ENCODE measurements around the gene MACF1.
"Not testable (repeated sequence)": the region's sequence is repeated elsewhere in the genome, so short reads cannot be mapped to it uniquely, and the experiment has no call there.

MACF1 gene

DNA sequence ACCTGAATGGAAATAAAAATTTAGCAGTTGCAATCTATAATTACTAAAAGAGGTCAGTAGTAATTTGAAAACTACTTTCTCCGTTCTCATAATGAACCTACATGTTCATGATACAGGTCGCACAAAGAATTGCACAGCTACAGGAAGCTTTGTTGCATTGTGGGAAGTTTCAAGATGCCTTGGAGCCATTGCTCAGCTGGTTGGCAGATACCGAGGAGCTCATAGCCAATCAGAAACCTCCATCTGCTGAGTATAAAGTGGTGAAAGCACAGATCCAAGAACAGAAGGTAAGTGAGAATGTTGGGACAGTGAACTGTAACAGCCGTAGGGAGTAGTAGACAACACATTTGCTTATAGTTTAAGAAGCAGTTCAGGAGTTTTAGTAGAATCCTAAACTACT, 218.1 kb downstream of the MACF1 start:
- DNase-seq (ENCODE audit: low spot score): no peak

DNA sequence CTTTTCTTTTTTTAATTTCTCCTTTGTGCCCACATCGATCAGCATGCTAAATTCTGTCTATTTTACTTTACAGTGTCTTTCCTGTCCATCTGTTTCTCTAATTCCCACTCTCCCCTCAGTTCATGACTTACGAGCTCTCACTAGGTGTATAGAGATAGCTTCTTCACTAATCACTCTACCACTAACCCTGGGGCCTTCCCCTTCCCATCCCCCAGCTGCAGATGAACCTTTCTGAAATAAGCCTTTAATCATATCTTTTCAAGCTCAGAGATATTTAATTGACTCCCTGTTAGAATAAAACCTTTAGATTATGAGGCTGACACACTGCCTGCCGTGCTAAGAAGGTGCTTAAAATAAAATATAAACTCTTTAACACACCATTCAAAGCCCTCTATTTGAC, 220.7 kb downstream of the MACF1 start:
- DNase-seq (ENCODE audit: low spot score): no peak

- no peak for DNase-seq (ENCODE audit: low spot score)
These were observed 221.1 kb downstream of the MACF1 start for GRCh38 chr1:39425634-39426033.

DNA sequence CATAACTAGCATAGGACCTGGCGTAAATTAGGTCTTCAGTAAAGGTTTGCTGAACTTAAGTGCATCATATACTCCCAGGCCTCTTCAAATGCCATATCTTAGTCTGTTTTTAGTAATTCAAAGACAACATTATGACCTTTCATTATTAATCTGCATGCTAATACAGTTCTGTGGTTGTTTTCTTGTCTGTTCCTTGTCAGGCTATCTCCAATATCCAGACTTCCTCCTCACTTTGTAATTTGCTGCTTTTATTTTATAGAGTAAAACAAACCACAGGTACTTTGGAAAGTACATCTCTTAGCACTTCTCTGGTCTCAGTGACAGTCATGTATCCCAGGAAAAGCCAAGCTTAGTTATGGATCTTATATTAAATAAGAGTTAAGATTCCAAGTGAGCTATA, 221.9 kb downstream of the MACF1 start:
- no peak for DNase-seq (ENCODE audit: low spot score)

DNA sequence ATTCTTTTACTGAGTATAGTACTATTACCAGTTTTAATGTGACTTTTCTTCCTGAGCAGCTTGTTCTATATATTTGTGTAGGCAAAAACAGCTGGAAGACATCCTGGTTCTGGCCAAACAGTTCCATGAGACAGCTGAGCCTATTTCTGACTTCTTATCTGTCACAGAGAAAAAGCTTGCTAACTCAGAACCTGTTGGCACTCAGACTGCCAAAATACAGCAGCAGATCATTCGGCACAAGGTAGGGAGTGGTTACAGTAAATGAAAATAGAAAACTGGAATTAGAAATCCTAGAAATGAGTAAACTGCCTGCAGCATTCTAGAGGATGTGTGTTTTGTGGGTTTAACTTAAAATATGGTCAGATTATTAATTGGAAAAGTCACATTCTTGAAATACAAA, 222.9 kb downstream of the MACF1 start:
- no peak for DNase-seq (ENCODE audit: low spot score)

GRCh38 chr1:39427912-39428311, 223.4 kb downstream of the MACF1 start:
- no peak for DNase-seq (ENCODE audit: low spot score)

DNA sequence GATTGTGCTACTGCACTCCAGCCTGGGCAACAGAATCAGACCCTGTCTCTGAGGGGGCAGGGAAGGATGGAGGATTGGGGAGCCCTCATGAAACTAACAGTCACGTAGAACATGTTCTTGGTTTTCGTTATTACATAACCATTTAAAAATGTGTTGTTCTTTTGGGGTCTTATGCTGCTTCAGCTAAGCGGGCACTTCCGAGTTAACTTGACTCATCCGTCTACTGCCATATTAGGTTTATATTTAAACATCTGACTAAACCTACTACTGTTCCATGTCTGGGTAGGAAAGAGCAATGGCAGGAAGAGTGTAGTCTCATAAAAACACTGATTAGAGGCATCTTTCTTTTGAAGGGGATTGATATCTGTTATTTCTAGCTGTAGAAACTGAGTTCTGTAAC, 227.4 kb downstream of the MACF1 start:
- DNase-seq (ENCODE audit: low spot score): no peak

DNA sequence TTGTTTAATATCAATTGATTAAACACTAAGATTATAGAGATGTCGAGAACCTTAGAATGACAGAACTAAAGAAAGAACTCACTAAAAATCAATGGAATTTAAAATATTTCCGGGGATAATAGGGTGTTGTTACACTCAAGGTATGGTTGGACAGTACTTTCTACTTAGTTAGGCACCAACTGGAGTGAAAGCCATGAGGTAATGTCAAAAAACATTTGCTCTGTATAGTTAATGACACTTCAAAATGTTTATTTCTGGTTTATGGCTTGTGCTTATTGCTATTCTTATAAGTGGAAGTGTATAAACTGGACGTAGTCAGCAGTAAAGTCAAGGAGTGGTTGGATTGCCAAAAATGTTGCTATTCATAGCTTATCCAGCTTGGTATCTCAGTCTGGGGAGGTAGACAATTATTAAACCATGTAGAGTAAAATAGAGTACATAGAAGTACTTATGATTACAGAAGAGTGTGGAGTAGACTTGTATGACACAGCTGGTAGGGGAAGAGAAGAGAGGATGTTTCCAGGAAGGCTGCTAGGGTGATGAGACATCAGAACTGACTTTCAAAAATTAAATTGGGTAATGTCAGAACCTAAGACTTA, 230.4 kb downstream of the MACF1 start:
- DNase-seq (ENCODE audit: low spot score): no peak

- DNase-seq (ENCODE audit: low spot score): no peak
These were observed 231.1 kb downstream of the MACF1 start for GRCh38 chr1:39435597-39435996.

GRCh38 chr1:39436842-39437241, 232.3 kb downstream of the MACF1 start:
- no peak for DNase-seq (ENCODE audit: low spot score)

DNA sequence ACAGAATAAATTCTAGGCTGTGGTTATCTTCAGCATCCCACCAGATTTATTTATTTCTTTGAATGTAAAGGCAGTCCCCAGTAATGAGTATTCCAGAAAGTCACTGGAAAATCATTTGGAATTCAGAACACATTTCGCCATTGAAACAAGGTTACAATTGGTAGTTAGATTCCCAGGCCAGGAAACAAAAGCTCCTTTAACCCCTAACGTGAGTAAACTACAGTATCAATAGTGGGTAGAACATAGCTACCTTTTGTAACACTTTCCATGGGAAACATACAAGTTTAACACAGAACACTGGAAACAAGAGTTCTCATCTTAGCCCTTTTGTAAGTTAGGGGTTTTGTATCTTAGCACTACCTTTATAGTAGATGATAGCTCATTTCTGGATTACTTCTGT, 233.5 kb downstream of the MACF1 start:
- DNase-seq (ENCODE audit: low spot score): no peak

GRCh38 chr1:39440856-39441255, 236.4 kb downstream of the MACF1 start:
- DNase-seq (ENCODE audit: low spot score): no peak

DNA sequence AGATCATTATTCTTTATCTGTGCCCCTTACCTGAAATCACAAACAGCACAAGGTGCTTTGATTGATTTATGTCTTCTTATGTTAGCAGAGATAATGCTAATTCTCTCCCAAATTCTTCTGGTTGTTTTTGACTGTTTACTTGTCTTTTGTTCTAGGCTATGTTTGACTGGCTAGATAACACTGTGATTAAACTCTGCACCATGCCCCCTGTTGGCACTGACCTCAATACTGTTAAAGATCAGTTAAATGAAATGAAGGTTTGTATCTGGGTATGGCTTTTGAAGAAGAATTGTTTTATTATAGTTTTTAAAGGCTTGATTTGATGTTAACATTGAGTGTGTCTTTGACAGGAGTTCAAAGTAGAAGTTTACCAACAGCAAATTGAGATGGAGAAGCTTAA, 237.3 kb downstream of the MACF1 start:
- DNase-seq (ENCODE audit: low spot score): no peak

- no peak for DNase-seq (ENCODE audit: low spot score)
These were observed 241.1 kb downstream of the MACF1 start for GRCh38 chr1:39445573-39445972.

DNA sequence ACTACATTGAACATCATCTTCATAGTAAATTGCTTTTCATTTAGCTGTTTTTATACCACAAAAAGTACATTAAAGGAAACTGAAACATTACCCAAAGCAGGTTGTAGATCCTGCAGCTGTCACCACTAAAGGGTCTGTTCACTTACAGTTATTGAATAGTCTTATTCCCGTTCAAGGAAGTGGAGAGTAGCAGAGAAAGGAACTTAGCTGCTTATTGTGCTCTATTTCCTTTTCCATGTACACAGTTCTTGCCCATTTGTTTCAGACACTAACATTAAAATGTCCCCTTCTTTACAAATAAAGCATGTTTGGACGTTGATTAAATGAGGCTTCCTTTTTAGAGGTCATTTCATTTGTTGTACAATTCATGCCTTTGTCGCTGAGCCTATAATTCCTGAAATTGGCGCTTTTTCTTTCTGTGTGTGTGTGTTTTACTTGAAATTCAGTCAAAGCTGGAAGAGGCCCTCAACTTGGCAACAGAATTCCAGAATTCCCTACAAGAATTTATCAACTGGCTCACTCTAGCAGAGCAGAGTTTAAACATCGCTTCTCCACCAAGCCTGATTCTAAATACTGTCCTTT, 242.6 kb downstream of the MACF1 start:
- DNase-seq (ENCODE audit: low spot score): no peak

DNA sequence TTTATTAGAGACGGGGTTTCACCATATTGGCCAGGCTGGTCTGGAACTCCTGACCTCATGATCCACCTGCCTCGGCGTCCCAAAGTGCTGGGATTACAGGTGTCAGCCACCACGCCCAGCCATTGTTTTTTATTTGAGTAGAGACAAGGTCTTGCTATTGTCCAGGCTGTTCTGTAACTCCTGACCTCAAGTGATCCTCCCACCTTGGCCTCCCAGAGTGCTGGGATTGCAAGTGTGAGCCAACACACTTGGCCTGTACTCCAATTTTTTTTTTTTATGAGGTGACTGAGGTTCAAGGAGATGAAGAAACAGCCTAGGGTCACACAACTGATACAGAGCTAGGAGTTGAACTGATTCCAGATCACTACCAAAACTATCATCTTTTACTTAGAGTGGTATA, 245.5 kb downstream of the MACF1 start:
- not testable (repeated sequence) for DNase-seq (ENCODE audit: low spot score)

GRCh38 chr1:39450956-39451606, 246.6 kb downstream of the MACF1 start:
- DNase-seq (ENCODE audit: low spot score): no peak

DNA sequence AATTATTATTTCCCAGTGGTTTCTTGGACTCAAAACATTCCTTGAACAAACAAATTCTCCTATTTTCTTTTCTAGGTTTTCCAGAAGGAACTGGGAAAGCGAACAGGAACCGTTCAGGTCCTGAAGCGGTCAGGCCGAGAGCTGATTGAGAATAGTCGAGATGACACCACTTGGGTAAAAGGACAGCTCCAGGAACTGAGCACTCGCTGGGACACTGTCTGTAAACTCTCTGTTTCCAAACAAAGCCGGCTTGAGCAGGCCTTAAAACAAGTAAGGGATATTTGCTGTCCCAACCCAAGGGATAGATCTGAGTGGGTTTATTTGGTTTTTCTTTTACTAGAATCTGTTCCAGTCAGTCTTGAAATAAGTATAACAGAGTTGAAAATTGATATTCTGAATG, 247.6 kb downstream of the MACF1 start:
- peak; percentile 54 for DNase-seq (ENCODE audit: low spot score)

DNA sequence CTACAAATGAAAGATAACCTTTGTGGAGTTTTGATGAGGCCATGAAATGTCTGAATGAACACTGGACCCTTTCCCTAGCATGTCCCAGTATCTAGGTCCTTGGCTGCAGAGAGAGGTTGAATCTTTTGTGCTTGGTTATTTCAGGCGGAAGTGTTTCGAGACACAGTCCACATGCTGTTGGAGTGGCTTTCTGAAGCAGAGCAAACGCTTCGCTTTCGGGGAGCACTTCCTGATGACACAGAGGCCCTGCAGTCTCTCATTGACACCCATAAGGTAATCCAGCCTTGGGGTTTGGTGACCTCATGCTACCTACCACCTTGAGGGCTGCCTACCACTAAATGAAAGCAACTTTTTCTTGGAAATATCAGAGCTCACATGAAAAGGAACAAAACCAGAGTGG, 248.0 kb downstream of the MACF1 start:
- DNase-seq (ENCODE audit: low spot score): no peak

DNA sequence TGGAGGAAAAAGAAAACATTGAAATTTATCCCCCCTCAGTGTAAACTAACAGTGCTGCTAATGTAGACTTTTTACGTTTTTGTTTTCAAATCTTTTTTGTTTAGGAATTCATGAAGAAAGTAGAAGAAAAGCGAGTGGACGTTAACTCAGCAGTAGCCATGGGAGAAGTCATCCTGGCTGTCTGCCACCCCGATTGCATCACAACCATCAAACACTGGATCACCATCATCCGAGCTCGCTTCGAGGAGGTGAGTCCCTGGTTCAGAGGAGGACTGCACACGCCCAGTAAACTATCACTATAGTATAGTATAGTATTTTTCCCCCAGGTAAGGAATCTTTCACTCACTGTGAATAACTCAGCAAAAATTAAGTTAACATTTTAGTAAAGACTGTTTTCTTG, 249.1 kb downstream of the MACF1 start:
- DNase-seq (ENCODE audit: low spot score): no peak

DNA sequence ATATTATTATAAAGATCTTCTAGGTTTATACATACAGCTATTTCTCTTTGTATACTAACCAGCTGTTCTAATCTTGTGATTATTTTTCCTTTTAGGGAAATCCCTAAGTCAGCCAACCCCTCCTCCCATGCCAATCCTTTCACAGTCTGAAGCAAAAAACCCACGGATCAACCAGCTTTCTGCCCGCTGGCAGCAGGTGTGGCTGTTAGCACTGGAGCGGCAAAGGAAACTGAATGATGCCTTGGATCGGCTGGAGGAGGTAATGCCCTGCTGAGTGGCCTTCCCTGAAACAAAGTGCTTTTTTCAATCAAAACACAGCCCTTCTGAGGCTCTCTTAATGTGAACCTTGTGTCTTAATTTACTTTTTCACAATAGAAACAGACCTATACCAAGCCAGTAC, 254.5 kb downstream of the MACF1 start:
- no peak for DNase-seq (ENCODE audit: low spot score)

DNA sequence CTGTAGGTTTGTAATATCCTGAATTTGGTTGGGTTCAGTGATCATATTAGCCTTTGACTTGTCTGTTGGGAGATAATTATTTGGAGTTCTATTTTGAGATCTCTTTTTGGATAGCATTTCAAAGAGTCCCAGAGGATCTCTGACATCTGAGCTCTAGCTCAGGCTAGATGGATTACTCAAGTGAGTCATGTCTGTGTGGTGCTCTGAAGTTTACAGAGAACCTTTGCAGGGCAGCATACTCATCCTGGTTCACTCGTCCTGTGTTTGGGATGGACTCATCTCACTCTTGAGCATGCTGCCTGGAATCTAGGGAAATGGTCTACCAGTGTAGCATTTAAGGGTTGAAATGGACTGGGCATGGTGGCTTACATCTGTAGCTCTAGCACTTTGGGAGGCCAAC, 257.6 kb downstream of the MACF1 start:
- no peak for DNase-seq (ENCODE audit: low spot score)

- DNase-seq (ENCODE audit: low spot score): no peak
These were observed 262.1 kb downstream of the MACF1 start for GRCh38 chr1:39466413-39467107.

Data from globus pallidus (tissue), 1 donor.